ENCODE results near the gene EPOP.

Gene EPOP

DNA sequence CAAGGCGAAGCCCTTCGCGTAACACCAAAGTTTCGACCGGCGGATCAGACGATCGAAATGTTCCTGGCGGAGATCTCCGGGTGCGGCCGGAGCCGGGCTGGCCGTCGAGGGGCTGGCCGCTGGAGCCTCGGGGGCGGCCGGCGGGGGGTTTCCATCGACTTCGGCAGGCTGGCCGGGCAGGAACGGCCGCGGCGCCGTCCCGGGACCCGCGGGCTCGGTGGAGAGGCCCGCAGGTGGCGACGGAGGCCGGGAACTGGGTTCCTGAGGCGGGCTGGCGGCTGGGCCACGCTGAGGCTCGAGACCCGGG is 1.1 kb downstream of the EPOP start:
- no peak for DNase-seq

- no peak for DNase-seq
Measured at GRCh38 chr17:38672788-38673706, 1.7 kb downstream of the EPOP start.

DNA sequence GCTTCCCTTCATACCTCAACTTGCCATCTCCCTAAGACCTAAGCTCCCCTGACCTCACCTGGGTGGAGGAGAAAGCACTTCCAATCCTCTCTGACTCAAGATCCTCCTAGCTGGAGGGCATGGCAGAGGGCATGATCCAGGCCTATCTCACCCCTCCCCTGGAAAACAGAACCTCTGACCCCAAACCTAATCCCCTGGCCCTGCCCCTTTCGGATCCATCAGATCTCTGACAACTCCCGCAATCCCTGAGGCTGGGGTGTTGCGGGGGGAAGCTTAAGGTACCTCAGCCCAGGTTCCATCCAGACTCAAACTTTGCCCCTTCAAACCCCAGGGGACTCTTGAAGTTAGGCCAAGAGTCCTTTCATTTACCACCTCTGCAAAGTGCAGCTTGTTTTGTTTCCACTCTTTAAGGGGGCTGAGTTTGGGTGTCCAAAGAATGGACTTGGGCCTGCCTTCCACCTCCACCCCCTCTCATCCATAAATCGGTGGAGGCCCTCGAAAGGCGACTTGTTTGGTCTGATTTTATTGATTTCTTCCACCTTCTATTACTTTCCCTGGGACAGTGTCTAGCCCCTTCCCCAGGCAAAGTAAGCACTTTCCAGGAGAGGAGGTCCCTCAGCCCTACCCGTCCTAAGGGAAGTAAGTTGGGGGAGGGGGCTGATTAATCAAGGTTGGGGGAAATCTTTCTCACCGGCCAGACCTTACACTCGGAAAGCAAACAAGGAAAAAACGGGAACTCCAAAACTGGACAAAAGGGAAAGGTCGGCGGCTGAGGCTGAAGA is 2.6 kb downstream of the EPOP start:
- DNase-seq: no peak

GRCh38 chr17:38669520-38669919 is 5.2 kb downstream of the EPOP start:
- DNase-seq: no peak

- no peak for DNase-seq
Measured at GRCh38 chr17:38667787-38668122, 7.0 kb downstream of the EPOP start.

DNA sequence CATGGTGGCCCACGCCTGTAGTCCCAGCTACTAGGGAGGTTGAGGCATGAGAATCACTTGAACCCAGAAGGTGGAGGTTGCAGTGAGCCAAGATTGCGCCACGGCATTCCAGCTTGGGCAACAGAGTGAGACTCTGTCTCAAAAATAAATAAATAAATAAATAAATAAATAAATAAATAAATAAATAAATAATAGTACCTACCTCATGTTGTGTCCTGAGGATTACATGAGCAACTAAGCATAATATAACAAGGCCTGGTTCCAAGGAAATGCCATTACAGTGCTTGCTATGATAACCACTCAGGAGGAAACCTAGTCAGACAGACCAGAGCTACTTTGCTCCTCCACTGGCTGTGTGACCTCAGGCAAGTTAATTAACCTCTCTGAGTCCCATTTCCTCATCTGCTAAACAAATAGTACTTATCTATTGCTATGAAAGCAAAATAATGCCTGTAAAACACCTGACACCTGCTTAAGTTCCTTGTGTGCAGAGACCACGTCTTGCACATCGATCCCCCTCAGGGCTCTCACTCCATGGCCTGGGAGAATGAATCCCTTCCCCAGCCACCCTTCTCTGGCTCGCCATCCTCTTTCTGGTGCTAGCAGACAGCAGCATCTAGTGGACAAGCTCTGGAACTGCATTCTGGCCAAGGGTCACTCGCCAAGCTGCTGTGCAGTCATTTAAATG is 7.5 kb downstream of the EPOP start:
- peak; percentile 78 for DNase-seq

DNA sequence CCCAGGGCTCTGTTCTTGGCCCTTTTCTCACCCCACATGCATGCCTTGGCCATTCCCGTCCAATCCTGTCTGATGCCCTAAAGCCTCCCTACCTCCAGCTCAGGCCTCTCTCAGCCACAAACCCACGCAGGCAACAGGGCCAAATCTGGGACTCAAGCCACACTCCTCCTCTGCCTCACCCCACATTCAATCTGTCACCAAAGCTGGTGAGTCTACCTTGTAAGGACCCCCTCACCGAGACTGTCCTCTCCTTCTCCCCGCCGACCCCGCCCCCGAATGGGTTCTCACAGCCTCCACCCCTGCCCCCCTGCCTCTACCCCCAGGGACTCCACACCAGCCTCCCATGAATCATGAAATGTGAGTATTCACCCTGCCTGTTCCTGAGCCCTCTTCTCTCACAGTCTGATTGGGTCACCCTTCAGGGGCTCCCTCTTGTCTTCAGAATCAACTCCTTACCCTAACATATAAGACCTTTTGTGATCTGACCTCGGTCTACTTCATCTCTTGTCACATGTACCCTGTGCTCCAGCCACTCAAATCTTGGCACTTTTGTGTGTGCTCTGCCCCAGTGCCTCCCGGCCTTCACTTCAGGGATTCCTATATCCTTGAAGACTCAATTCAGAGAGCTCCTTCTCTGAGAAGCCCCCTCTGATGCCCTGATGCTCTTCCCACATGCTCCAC is 10.7 kb downstream of the EPOP start:
- DNase-seq: no peak

DNA sequence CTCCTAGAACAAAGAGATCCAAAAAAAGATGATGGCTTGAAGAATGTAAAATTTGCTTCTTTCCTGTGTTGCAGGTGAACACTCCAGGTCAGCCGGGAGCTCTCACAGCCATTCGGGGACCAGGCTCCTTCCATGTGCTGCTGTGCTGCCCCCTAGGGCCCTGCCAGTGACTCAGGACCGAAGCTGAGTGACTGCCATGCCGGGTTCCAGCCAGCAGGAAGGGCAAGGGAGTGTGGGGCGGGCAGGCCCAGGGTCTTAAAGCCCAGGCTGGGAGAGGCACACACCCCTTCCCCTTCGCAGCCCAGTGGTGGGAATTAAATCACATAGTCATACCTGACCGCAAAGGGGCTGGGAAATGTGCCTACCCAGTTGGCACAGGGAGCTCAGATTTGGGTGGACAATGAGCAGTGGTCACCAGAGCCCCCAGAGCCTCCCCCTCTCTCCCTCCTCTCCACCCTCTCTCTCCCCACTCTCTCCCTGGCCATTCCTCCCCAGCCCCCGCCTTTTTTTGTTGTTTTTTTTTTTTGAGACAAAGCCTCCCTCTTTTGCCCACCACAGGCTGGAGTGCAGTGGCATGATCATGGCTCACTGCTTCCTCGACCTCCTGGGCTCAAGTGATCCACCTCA is 11.5 kb downstream of the EPOP start:
- peak; percentile 76 for DNase-seq

DNA sequence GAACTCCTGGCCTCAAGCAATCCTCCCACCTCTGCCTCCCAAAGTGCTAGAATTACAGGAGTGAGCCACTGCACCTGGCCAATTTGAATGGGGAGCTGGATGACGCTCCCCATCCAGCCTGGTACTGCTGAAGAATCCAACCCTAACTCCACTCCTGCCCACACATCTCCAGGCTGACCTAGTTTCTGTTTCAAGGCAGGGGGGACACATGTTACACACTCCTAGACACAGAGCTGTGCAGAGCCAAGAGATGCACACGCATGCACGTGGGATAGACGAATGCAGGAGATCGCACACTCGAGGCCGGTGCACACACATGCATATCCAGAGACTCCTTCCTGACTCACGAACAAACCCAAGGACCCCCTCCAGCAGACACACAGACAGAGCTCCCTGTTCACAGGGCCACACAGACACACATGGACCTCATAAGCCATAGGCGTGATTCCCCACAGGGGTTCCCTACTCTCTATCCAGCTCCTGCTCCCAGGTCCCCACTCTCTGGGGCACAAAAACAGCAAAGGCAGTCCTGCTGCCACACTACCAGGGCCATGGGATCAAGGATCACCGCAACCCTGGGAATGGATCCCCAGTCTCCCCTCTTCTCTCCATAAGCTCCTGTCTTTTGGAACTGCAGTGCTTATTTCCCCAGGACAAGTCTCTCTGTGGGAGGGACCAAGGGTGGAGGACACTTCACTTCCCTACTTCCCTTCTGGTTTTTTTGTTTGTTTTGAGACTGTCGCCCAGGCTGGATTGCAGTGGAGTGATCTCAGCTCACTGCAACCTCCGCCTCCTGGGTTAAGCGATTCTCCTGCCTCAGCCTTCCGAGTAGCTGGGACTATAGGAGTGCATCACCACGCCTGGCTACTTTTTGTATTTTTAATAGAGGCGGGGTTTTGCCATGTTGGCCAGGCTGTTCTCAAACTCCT is 14.4 kb downstream of the EPOP start:
- no peak for DNase-seq

- DNase-seq: no peak
Measured at GRCh38 chr17:38659415-38659814, 15.3 kb downstream of the EPOP start.

GRCh38 chr17:38658741-38659345 is 15.9 kb downstream of the EPOP start:
- DNase-seq: no peak

DNA sequence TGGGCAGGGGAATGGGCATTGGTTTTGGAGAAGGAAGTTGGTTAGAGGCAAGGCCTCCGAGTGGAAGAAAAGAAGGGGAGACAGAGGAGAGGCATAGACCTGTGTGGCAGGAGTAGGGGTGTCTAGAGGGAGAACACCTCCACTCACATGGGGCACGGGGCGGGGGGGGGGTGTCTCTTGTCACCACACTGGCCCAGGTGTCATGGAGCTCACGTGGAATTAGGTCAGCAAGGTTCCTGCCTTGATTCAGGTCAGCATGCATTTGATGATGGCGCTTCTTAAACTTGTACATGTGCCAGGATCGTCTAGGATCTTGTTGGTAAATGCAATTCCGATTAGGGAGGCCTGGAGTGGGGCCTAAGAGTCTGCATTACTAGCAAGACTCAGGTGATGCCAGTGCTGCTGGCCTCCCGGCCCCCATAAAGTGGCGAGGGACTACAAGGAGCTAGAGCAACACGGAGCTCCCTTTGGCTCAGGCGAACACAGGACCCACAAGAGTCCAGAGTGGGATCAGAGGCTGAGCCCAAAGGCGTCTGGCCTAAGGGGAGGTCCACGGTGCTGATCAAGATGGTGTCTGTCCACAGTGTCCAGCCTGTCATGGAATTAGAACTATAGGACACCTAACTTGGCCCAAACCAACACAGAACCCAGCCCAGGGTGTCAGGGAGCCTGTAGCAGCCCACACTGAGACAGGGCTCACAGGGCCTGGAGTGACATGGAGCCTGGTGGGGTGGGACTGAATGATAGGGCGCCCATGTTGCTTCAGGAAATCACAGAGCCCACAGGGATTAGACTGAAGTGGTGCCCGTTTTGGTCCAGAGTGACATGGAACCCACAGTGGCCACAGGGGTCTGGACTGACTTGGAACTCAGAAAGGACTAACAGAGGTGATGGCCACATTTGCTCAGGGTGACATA is 16.7 kb downstream of the EPOP start:
- DNase-seq: no peak

DNA sequence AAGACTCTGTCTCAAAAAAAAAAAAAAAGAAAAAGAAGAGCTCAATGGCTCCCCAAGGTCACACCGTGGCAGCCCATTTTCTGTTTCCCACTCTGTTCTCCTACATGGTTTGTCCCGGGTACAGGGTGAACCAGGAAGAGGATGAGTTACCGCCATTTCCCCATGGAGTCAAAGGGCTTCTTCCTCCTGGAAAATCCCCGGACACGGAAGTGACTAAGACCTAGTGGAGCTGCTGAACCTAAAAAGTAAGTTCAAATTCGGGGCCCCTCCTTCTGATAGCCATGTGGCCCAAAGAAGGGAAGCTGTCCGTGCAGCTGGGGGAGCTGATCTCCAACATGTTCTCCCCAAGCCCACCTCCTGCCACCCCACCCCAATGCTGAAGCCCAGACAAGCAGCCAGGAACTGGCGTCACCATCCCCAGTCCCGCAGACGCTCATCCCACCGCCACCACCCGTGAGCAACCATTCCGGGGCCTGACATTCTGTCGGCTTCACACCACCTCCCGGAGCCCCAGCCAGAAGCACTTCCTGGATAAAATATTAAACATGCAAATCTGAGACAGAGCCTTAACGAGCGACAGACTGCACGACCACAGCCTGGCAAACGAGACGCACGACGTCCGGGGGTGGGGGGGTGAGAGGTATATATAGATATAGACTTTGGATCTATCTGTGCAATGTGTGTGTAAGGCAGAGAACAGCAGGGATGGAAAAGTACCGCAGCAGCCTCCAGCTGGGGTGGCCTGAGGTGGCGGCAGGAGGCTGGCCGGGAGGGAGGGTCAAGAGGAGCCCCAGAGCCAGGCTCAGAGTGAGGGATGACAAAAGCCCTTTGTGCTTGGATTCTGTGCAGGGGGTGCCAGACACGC is 17.6 kb downstream of the EPOP start:
- DNase-seq: no peak

- peak; percentile 55 for DNase-seq
Measured at GRCh38 chr17:38654411-38655398, 20.1 kb downstream of the EPOP start.

- DNase-seq: no peak
Measured at GRCh38 chr17:38653679-38654078, 21.1 kb downstream of the EPOP start.

- DNase-seq: peak; percentile 29
Measured at GRCh38 chr17:38653230-38653629, 21.5 kb downstream of the EPOP start.

DNA sequence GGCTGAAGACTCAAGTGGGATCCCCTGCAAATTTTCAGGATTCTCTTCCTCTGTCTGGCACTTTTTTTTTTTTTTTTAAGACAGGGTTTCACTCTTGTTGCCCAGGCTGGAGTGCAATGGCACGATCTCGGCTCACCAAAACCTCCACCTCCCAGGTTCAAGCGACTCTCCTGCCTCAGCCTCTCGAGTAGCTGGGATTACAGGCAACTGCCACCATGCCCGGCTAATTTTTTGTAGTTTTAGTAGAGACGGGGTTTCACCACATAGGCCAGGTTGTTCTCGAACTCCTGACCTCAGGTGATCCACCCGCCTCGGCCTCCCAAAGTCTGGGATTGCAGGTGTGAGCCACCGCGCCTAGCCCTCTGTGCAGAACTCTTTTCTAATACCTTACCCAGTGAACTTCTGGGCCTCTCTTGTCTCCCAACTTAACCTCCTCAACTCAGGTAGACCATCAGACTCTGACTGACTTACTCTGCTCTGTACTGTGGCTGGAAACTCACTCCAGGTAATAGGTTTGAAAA is 24.0 kb downstream of the EPOP start:
- DNase-seq: peak; percentile 13

Data from activated CD8-positive, alpha-beta memory T cell treated with anti-CD3 and anti-CD28 coated beads, Interleukin-2, amount 50 U/mL, for 48 hours (primary cell).